Heart left ventricle (tissue), 16 donors: ENCODE measurements around the gene BCAS4. TPM values are rescaled to one million over a fixed set of nuclear protein-coding genes. Genes with fewer than 3 reads are reported as not detected.

Source experiments
- ATAC-seq, 4 donors: fragments of 200-7000 bp; cut with Tn5 transposase; one replicate each; pipeline ENCODE4 v1.9.1; 2020 to 2022; ENCODE audit warnings: moderate library complexity in 4 of 4, mild to moderate bottlenecking in 3 of 4, moderate number of reproducible peaks in 1 of 4
- DNase-seq, 5 donors: peaks; one replicate each; pipeline ENCODE4 v3.0.0-alpha.2; 2020
- H3K27ac ChIP-seq, 12 donors: fragments of 200-600 bp; sonication (generic) in 4 of 12; one replicate each; pipeline versions ENCODE4 v1.5.0 to v1.8.0; 2016 to 2022; ENCODE audit warnings: mild to moderate bottlenecking in 2 of 12
- H3K27me3 ChIP-seq, 9 donors: fragments of 200-600 bp; sonication (generic) in 2 of 9; one replicate each; pipeline versions ENCODE4 v1.5.1 to v1.8.0; 2016 to 2022; ENCODE audit warnings: mild to moderate bottlenecking in 3 of 9
- H3K36me3 ChIP-seq, 9 donors: fragments of 200-600 bp; sonication (generic) in 2 of 9; one replicate each; pipeline versions ENCODE4 v1.5.0 to v1.8.0; 2018 to 2022; ENCODE audit warnings: mild to moderate bottlenecking in 2 of 9
- H3K4me1 ChIP-seq, 12 donors: fragments of 200-600 bp; sonication (generic) in 4 of 12; one replicate each; pipeline versions ENCODE4 v1.5.0 to v1.8.0; 2016 to 2022; ENCODE audit warnings: mild to moderate bottlenecking in 3 of 12
- H3K4me3 ChIP-seq, 12 donors: fragments of 200-600 bp; sonication (generic) in 4 of 12; one replicate each; pipeline versions ENCODE4 v1.5.0 to v1.8.0; 2017 to 2022; ENCODE audit warnings: mild to moderate bottlenecking in 9 of 12, moderate library complexity in 4 of 12
- H3K9me3 ChIP-seq, 12 donors: fragments of 200-600 bp; sonication (generic) in 4 of 12; one replicate each; pipeline versions ENCODE4 v1.5.0 to v1.8.0; 2016 to 2022; ENCODE audit warnings: mild to moderate bottlenecking in 1 of 12
- POLR2A ChIP-seq, 2 donors: fragments of 450-650 bp; IDR thresholded peaks; one replicate each; pipeline ENCODE4 v1.6.1; 2017; ENCODE audit warnings: antibody characterized with exemption in 2 of 2, mild to moderate bottlenecking in 2 of 2, moderate library complexity in 2 of 2
- WGBS, 4 donors: extraction: QIAGEN DNeasy Blood & Tissue Kit in 2 of 4; methylation state at CpG; one replicate each; pipeline versions ENCODE4 v1.1.5 to v1.1.7; 2013 to 2018; 5-methylcytosine and 5-hydroxymethylcytosine counted together
- intact Hi-C, 10 donors: fragments of 100-400 bp; cut with DNase I; formaldehyde crosslinking; loops; one replicate each; pipeline versions ENCODE4 v1.11.1 to v1.14.2; 2022
- polyA plus RNA-seq, 2 donors: library from polyadenylated mRNA; stranded (reverse); fragments of 200-250 nt; gene quantifications; one replicate each; pipeline ENCODE4 v1.2.3, GENCODE V29; 2013
- total RNA-seq, 9 donors: library from RNA; depleted of rRNA in 2 of 9; stranded (reverse); fragments of >200 nt in 2 of 9; fragmentation: NEBNext Ultra II Directional in 3 of 9; extraction: Animal tissue kit (Norgen Biotek cat#: 25700) in 3 of 9; gene quantifications; one replicate each; pipeline versions ENCODE4 v1.1.0 to v1.2.4, GENCODE V29; 2016 to 2023
- TF ChIP-seq, protein P1 (sequence below), 12 donors: fragments of 200-600 bp; sonication (generic) in 4 of 12; IDR thresholded peaks; one replicate each; pipeline versions ENCODE4 v1.5.0 to v1.8.0; 2018 to 2022; ENCODE audit warnings: antibody characterized with exemption in 12 of 12, mild to moderate bottlenecking in 5 of 12
- donor health status: ischemic (EF 13 %, LVEDD 7.1; RV severe dilation, severe dysfunction).
- donor health status: healthy with polysubstance abuse.
- donor health status: DM: no; HTN: yes; CAD: no.
- donor health status: DM: no; HTN: no; CAD: no.
- donor health status: ischemic (EF 25% LVEDD 6.9; RV normal size, moderate dysfunction).
- donor health status: ischemic (EF 25% LVEDD 5.7; RV mildly dilated, moderate dysfunction).
- donor health status: healthy.
- donor health status: DM: yes; HTN: yes; CAD: no.
- donor health status: ischemic (EF 35%, LVEDD 5.7; RV mildly dilated, moderate dysfunction).
- donor health status: nonischemic (EF 11% LVEDD 7.7; RV severe dilation, severe dysfunction).
- donor health status: DM: yes; HTN: yes; CAD: no.
- donor health status: PGD.
- donor health status: ischemic (EF 29% LVEDD 5.4; RV normal size, mild dysfunction).
- donor health status: nonischemic (EF 23%, LVEDD 6.1; RV moderate dilation, normal function).

BCAS4 gene
- total and polyA plus RNA-seq, 11 donors, result 0.78 to 5.1 (median 2.0) TPM

DNA sequence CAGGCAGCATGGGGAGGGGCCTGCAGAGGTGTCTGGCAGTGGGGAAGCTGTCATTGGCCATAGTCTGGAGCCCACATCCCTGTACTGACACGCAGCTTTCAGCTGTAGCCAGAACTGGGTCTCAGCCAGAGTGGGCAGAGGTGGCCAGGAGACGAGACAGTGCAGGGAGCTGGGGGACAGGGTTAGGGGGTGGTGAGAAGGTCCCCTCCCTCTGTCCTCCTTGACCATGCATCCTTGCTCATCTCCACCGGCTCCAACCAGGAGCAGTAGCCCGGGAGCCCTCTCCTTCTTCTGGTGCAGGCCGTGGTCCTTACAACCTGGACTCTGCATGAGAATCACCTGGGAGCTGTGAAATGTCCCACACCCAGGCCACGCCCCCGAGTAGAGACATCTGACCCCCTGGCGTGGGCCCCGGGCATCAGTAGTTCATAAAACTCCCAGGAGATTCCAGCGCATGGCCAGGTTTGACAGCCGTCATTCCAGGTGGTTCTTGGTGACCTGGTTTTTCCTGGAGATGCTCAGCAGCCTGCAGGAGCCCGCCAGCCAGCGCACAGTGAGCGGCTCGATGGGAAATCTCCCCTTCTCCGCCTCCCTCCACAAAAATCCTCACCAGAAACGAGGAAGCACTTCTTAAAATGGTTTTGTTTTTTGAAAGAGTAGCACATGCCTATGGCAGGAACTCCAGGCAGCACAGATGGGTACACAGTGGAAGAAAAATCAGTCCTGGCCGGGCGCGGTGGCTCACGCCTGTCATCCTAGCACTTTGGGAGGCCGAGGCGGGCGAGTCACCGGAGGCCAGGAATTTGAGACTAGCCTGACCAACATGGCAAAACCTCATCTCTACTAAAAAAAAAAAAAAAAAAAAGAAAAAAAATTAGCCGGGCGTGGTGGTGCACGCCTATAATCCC is 80.2 kb downstream of the BCAS4 start:
- Histone ChIP-seq H3K36me3 (no peaks in the 10 kb centered on the region), H3K27me3 (no peaks in the 10 kb centered on the region), H3K4me3 (no peak overlapping the region), H3K4me1 (no peaks in the 10 kb centered on the region), H3K27ac (no peak overlapping the region), H3K9me3 (no peaks in the 10 kb centered on the region)
- DNase-seq, result no peak
- 89 to 91% (median 90%) methylated on average over 28 of the region's 28 CpGs for WGBS, 4 donors
- intact Hi-C loops, result no loop called here
- TF ChIP-seq, protein P1, sequence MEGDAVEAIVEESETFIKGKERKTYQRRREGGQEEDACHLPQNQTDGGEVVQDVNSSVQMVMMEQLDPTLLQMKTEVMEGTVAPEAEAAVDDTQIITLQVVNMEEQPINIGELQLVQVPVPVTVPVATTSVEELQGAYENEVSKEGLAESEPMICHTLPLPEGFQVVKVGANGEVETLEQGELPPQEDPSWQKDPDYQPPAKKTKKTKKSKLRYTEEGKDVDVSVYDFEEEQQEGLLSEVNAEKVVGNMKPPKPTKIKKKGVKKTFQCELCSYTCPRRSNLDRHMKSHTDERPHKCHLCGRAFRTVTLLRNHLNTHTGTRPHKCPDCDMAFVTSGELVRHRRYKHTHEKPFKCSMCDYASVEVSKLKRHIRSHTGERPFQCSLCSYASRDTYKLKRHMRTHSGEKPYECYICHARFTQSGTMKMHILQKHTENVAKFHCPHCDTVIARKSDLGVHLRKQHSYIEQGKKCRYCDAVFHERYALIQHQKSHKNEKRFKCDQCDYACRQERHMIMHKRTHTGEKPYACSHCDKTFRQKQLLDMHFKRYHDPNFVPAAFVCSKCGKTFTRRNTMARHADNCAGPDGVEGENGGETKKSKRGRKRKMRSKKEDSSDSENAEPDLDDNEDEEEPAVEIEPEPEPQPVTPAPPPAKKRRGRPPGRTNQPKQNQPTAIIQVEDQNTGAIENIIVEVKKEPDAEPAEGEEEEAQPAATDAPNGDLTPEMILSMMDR (IDR thresholded peaks at IDR 0.05), result no peak
- TF ChIP-seq POLR2A (IDR thresholded peaks at IDR 0.05), result no peak
- no peak for ATAC-seq

DNA sequence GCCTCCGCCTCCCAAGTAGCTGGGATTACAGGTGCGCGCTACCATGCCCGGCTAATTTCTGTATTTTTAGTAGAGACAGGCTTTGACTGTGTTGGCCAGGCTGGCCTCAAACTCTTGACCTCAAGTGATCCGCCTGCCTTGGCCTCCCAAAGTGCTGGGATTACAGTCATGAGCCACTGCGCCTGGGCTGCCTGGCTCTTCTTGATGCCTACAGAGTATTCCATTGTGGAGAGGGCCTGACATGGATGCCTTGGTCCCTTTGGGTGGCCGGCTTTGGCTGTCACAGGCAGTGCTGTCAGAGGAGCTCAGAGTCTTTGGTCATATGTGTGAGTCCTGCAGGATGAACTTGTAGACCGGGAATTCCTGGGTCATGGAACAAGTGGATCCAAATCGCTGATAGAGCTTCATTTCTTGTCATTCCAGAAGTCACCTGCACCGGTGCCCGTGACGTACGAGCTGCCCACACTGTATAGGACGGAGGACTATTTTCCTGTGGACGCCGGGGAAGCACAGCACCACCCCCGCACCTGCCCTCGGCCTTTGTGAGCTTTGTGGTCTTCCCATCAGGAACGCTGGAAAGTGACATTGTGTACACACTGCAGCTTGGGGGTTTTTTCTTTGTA is 81.3 kb downstream of the BCAS4 start:
- intact Hi-C loops, result no loop called here
- no peaks in the 10 kb centered on the region for H3K36me3 ChIP-seq
- H3K4me1 ChIP-seq, result no peaks in the 10 kb centered on the region
- 94 to 95% (median 95%) methylated on average over 19 of the region's 19 CpGs for WGBS, 4 donors
- no peaks in the 10 kb centered on the region for H3K9me3 ChIP-seq
- no peak overlapping the region for H3K27ac ChIP-seq
- no peak overlapping the region for H3K4me3 ChIP-seq
- no peak for ATAC-seq
- DNase-seq, result no peak
- no peaks in the 10 kb centered on the region for H3K27me3 ChIP-seq
- TF ChIP-seq, protein P1 (IDR thresholded peaks at IDR 0.05), result no peak
- TF ChIP-seq POLR2A (IDR thresholded peaks at IDR 0.05), result no peak

DNA sequence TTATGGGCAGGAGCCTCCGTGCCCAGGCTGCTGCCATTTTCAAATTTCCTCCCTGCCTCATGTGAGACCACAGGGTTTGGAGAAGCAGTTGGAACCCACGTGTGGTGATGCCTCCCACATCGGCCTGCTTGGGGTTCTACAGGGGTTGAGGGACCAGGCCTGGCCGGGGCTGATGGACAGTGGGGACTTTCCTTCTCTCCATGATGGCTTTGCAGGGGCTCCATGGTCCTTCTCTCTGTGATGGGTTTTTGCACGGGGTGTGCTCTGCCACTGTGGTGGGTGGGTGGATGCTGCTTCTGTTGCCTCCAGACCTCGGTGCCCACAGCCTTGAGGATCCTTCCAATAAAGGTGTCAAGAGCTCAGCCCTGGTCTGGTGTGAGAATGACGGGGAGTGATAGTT is 82.0 kb downstream of the BCAS4 start:
- H3K9me3 ChIP-seq, result no peaks in the 10 kb centered on the region
- no peak for ATAC-seq
- no peaks in the 10 kb centered on the region for H3K36me3 ChIP-seq
- TF ChIP-seq, protein P1 (IDR thresholded peaks at IDR 0.05), result no peak
- no peak for TF ChIP-seq POLR2A (IDR thresholded peaks at IDR 0.05)
- H3K27ac ChIP-seq, result no peak overlapping the region
- intact Hi-C loops, result no loop called here
- 91 to 95% (median 95%) methylated on average over 4 to 7 of the region's 7 CpGs for WGBS, 4 donors
- H3K4me3 ChIP-seq, result no peak overlapping the region
- no peaks in the 10 kb centered on the region for H3K4me1 ChIP-seq
- no peak for DNase-seq
- H3K27me3 ChIP-seq, result no peaks in the 10 kb centered on the region

DNA sequence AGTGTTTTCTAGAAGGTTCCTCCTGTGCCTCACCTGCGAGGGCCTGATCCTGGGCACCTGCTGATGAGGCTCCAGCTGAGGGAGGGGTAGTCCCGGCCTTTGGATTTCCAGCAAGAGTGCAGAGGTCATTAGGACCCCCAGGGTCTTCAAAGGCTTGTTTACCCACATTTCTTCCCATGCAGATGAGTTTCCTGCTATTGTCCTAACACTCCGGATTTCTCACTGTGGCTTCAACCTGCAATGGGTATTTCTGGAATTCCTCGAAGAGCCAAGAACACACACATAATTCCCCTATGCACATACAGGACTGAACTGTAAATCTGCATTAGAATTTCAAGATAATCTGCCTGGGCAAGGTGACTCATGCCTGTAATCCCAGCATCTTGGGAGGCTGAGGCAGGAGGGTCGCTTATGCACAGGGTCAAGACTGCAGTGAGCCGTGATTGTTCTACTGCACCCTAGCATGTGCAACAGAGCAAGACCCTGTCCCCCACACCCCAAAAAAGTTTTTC is 82.4 kb downstream of the BCAS4 start:
- Histone ChIP-seq H3K4me3 (no peak overlapping the region), H3K4me1 (no peaks in the 10 kb centered on the region), H3K9me3 (no peaks in the 10 kb centered on the region), H3K27me3 (no peaks in the 10 kb centered on the region), H3K36me3 (no peaks in the 10 kb centered on the region), H3K27ac (no peak overlapping the region)
- WGBS, 4 donors, result 70 to 82% (median 74%) methylated on average over 6 of the region's 6 CpGs
- TF ChIP-seq POLR2A (IDR thresholded peaks at IDR 0.05), result no peak
- TF ChIP-seq, protein P1 (IDR thresholded peaks at IDR 0.05), result no peak
- ATAC-seq (no peak), DNase-seq (no peak)
- intact Hi-C loops, result no loop called here
